SK-N-SH (cell line): ENCODE data around the gene TNFRSF1A.

Source experiments
- CTCF ChIP-seq: fragments of 200-600 bp; sonication (generic); IDR thresholded peaks from 2 replicates; pipeline ENCODE4 v1.6.1; 2017; ENCODE audit warnings: antibody characterized with exemption, mild to moderate bottlenecking, moderate library complexity
- EP300 ChIP-seq, 2 experiments: IDR thresholded peaks; 2 replicates each; pipeline versions ENCODE4 v1.4.0 to v1.6.1; 2012; ENCODE audit warnings: borderline replicate concordance in 1 of 2, low read depth in 1 of 2, low read length in 1 of 2
- EZH2phosphoT487 ChIP-seq: fragments of 200-600 bp; sonication (generic); IDR thresholded peaks from 2 replicates; pipeline ENCODE4 v1.6.1; 2017; ENCODE audit warnings: low read depth, mixed run types, mild to moderate bottlenecking, antibody characterized with exemption, moderate library complexity, borderline replicate concordance
- GABPA ChIP-seq: IDR thresholded peaks from 2 replicates; pipeline ENCODE4 v1.4.0; 2012; ENCODE audit warnings: low read depth, mild to moderate bottlenecking
- GATA2 ChIP-seq: sonication (generic); formaldehyde crosslinking; IDR thresholded peaks from 2 replicates; pipeline ENCODE4 v1.5.0; 2020; ENCODE audit warnings: mild to moderate bottlenecking, missing genetic modification reagents
- MXI1 ChIP-seq: IDR thresholded peaks from 2 replicates; pipeline ENCODE4 v1.6.1; 2012; ENCODE audit warnings: mild to moderate bottlenecking, low read depth, low read length, improper control_type of control experiment
- POLR2AphosphoS5 ChIP-seq: IDR thresholded peaks from 2 replicates; pipeline ENCODE4 v1.6.1; 2012; ENCODE audit warnings: low read depth, low read length
- REST ChIP-seq: IDR thresholded peaks from 2 replicates; pipeline ENCODE4 v1.6.1; 2012; ENCODE audit warnings: mild to moderate bottlenecking, low read depth, low read length, moderate library complexity
- TCF12 ChIP-seq: IDR thresholded peaks from 2 replicates; pipeline ENCODE4 v1.4.0; 2012
- TEAD4 ChIP-seq: IDR thresholded peaks from 2 replicates; pipeline ENCODE4 v1.4.0; 2012; ENCODE audit warnings: mild to moderate bottlenecking, borderline replicate concordance; ENCODE audit not compliant: insufficient read depth

GRCh38 chr12:6297170-6297569, 44.7 kb downstream of the TNFRSF1A start:
- TF ChIP-seq REST (no peak), EZH2phosphoT487 (no peak), GABPA (no peak), MXI1 (no peak), TEAD4 (no peak), POLR2AphosphoS5 (no peak), GATA2 (CRISPR knock-in tag) (no peak), CTCF (no peak), TCF12 (no peak), EP300 (IDR thresholded peaks at IDR 0.05; ENCODE audit: borderline replicate concordance in 1 of 2, low read depth in 1 of 2, low read length in 1 of 2) (no peak)
